ENCODE data around the gene DBF4B.

DNA sequence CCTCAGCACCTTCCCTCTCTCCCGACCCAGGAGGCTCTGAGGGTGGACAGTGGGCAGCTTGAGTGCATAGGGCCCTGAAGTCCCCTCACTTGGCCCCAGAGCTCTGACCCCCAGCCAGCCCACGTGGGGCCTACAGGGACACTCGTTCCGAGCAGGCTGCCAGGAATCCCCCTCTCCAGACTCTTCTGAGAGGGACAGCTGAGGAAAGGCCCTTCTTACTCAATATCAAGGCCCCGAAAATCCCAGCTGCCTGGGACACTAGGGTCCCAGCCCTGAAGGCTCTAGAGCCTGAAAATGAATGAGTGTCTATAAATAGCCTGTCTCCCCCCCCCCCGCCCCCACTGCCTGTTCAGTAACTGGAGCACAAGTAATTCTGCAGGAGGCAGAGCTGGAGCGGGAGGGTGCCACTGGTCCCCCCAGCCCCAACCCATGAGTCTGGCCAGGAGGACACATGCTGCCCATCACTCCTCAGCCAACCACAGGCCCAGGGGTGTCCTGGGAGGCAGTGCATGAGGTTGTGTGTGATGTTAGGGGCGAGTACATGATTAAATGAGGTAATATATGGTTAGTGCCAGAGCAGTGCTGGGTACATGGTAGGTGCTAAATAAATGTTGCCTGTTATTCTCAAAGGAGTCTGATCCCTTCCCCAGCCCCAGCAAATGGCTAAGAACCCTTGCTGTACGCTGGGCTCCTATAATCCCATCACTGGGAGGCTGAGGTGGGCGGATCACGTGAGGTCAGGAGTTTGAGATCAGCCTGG is 61.9 kb downstream of the DBF4B start:
- TF ChIP-seq JUND (IDR thresholded peaks at IDR 0.05) (no peak), YY1 (IDR thresholded peaks at IDR 0.05; ENCODE audit: low read depth) (no peak), POLR2AphosphoS5 (IDR thresholded peaks at IDR 0.05; ENCODE audit: low read depth, low read length) (no peak), RFX5 (IDR thresholded peaks at IDR 0.05; ENCODE audit: low read length) (no peak), RCOR1 (IDR thresholded peaks at IDR 0.05; ENCODE audit: low read length) (no peak), TEAD4 (IDR thresholded peaks at IDR 0.05; ENCODE audit: borderline replicate concordance, insufficient read depth) (no peak), TAF1 (IDR thresholded peaks at IDR 0.05; ENCODE audit: borderline replicate concordance, low read depth, low read length) (no peak)
- TF ChIP-seq, protein P1, sequence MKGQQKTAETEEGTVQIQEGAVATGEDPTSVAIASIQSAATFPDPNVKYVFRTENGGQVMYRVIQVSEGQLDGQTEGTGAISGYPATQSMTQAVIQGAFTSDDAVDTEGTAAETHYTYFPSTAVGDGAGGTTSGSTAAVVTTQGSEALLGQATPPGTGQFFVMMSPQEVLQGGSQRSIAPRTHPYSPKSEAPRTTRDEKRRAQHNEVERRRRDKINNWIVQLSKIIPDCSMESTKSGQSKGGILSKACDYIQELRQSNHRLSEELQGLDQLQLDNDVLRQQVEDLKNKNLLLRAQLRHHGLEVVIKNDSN (IDR thresholded peaks at IDR 0.05; ENCODE audit: borderline replicate concordance, low read depth), result no peak
- TF ChIP-seq, protein P2, sequence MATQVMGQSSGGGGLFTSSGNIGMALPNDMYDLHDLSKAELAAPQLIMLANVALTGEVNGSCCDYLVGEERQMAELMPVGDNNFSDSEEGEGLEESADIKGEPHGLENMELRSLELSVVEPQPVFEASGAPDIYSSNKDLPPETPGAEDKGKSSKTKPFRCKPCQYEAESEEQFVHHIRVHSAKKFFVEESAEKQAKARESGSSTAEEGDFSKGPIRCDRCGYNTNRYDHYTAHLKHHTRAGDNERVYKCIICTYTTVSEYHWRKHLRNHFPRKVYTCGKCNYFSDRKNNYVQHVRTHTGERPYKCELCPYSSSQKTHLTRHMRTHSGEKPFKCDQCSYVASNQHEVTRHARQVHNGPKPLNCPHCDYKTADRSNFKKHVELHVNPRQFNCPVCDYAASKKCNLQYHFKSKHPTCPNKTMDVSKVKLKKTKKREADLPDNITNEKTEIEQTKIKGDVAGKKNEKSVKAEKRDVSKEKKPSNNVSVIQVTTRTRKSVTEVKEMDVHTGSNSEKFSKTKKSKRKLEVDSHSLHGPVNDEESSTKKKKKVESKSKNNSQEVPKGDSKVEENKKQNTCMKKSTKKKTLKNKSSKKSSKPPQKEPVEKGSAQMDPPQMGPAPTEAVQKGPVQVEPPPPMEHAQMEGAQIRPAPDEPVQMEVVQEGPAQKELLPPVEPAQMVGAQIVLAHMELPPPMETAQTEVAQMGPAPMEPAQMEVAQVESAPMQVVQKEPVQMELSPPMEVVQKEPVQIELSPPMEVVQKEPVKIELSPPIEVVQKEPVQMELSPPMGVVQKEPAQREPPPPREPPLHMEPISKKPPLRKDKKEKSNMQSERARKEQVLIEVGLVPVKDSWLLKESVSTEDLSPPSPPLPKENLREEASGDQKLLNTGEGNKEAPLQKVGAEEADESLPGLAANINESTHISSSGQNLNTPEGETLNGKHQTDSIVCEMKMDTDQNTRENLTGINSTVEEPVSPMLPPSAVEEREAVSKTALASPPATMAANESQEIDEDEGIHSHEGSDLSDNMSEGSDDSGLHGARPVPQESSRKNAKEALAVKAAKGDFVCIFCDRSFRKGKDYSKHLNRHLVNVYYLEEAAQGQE (IDR thresholded peaks at IDR 0.05; ENCODE audit: low read depth, low read length), result no peak
- TF ChIP-seq, protein P3, sequence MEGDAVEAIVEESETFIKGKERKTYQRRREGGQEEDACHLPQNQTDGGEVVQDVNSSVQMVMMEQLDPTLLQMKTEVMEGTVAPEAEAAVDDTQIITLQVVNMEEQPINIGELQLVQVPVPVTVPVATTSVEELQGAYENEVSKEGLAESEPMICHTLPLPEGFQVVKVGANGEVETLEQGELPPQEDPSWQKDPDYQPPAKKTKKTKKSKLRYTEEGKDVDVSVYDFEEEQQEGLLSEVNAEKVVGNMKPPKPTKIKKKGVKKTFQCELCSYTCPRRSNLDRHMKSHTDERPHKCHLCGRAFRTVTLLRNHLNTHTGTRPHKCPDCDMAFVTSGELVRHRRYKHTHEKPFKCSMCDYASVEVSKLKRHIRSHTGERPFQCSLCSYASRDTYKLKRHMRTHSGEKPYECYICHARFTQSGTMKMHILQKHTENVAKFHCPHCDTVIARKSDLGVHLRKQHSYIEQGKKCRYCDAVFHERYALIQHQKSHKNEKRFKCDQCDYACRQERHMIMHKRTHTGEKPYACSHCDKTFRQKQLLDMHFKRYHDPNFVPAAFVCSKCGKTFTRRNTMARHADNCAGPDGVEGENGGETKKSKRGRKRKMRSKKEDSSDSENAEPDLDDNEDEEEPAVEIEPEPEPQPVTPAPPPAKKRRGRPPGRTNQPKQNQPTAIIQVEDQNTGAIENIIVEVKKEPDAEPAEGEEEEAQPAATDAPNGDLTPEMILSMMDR (IDR thresholded peaks at IDR 0.05), result no peak
- TF ChIP-seq, protein P4, sequence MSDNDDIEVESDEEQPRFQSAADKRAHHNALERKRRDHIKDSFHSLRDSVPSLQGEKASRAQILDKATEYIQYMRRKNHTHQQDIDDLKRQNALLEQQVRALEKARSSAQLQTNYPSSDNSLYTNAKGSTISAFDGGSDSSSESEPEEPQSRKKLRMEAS (IDR thresholded peaks at IDR 0.05; ENCODE audit: low read depth), result no peak
